Urinary bladder (tissue), 4 donors: ENCODE data around the gene FASN. TPM values are rescaled to one million over a fixed set of nuclear protein-coding genes. Genes with fewer than 3 reads are reported as not detected.
A peak's percentile ranks its signal among the peaks of the same experiment; 100 is the strongest.

Experiments
- DNase-seq: peaks from one replicate; pipeline ENCODE4 v3.0.0-alpha.2; 2015; ENCODE audit errors: extremely low spot score
- H3K27ac ChIP-seq: one replicate; pipeline ENCODE4 v1.5.1; 2013; ENCODE audit warnings: low read depth, mild to moderate bottlenecking, moderate library complexity
- H3K36me3 ChIP-seq: one replicate; pipeline ENCODE4 v1.6.1; 2013; ENCODE audit warnings: mild to moderate bottlenecking, moderate library complexity; ENCODE audit not compliant: insufficient read depth
- H3K4me1 ChIP-seq: one replicate; pipeline ENCODE4 v1.6.1; 2013; ENCODE audit warnings: mild to moderate bottlenecking, moderate library complexity; ENCODE audit not compliant: insufficient read depth
- H3K4me3 ChIP-seq: one replicate; pipeline ENCODE4 v1.5.1; 2013; ENCODE audit warnings: low read depth, low read length
- WGBS: extraction: QIAGEN DNeasy Blood & Tissue Kit; methylation state at CpG from one replicate; pipeline ENCODE4 v1.1.7; 2013; 5-methylcytosine and 5-hydroxymethylcytosine counted together
- polyA plus RNA-seq: library from polyadenylated mRNA; stranded (reverse); fragments of 200-250 nt; gene quantifications from one replicate; pipeline ENCODE4 v1.2.3, GENCODE V29; 2013
- total RNA-seq: library from RNA; depleted of rRNA; stranded (reverse); fragments of >200 nt; gene quantifications from one replicate; pipeline ENCODE4 v1.2.3, GENCODE V29; 2014
- donor health status: healthy with polysubstance abuse.
- donor health status: healthy.

FASN gene
- total and polyA plus RNA-seq, 2 donors = 24.1 to 116 TPM

DNA sequence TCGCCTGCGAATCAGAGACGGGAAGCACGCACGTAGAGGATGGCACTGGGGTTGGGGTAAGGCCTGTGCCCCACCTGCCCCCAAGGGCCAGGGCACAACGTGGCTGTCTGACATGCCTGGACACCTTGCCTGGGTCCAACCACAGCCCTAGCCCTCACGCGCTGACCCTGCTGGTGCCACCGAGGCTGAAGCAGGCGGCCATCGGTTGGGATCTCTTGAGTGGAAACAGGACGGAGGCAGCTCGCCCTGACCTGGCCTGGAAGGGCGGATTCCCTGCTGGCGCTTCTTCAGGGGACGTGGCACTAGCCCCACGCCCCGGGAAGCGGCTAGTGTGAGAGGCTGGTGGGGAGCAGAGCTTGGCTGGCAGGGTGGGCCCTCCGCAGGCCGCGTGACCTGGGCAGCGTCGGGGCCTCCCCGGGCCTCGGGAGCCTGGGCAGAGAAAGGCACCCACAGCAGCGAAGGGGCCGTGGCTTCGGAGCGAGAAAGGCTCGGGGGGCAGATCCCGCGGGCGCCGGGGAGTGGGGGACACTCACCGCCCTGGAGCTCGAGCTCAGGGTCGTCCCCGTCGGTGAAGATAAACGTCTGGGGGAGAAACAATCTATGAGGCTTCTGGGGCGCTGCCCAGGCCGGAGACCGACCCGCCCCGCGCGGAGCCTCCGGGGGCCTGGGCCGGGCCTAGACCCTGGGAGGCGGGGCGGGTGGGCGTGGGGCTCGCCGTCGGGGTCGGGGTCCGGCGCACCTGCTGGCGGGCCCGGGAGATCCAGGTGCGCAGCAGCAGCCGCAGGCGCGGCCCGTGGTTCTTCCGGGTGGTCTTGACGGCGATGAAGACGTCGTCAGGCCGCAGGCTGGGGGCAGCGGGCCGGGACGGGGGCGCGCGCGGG lies 47.0 kb downstream of the FASN start:
- Histone ChIP-seq H3K4me1 (peaks cover 2% of the 10 kb centered on the region), H3K36me3 (peaks cover 2% of the 10 kb centered on the region), H3K4me3 (peak overlapping the region; percentile 96), H3K27ac (no peak overlapping the region)
- 12% methylated on average over 79 of the region's 79 CpGs for WGBS
- DNase-seq = no peak

- H3K4me1 ChIP-seq = peaks cover 2% of the 10 kb centered on the region
- no peak overlapping the region for H3K27ac ChIP-seq
- peaks cover 2% of the 10 kb centered on the region for H3K36me3 ChIP-seq
These were observed 47.8 kb downstream of the FASN start for GRCh38 chr17:82050152-82050760.

GRCh38 chr17:82049521-82049971 lies 48.5 kb downstream of the FASN start:
- WGBS = 93% methylated on average over 16 of the region's 16 CpGs
- Histone ChIP-seq H3K4me3 (no peak overlapping the region), H3K27ac (no peak overlapping the region), H3K4me1 (peaks cover 2% of the 10 kb centered on the region), H3K36me3 (peaks cover 2% of the 10 kb centered on the region)
- DNase-seq = no peak

More at GRCh38 chr17:82050152-82050760, 47.8 kb downstream of the FASN start:
- peak overlapping the region; percentile 96 for H3K4me3 ChIP-seq
- 87% methylated on average over 28 of the region's 28 CpGs for WGBS
- no peak for DNase-seq

- Histone ChIP-seq H3K36me3 (peaks cover 2% of the 10 kb centered on the region), H3K4me3 (no peak overlapping the region), H3K4me1 (peaks cover 2% of the 10 kb centered on the region), H3K27ac (no peak overlapping the region)
- 84% methylated on average over 8 of the region's 8 CpGs for WGBS
- DNase-seq = no peak
These were observed 48.9 kb downstream of the FASN start for GRCh38 chr17:82049106-82049505.

GRCh38 chr17:82048571-82048971 lies 49.5 kb downstream of the FASN start:
- no peak overlapping the region for H3K4me3 ChIP-seq
- 87% methylated on average over 20 of the region's 20 CpGs for WGBS
- peaks cover 2% of the 10 kb centered on the region for H3K4me1 ChIP-seq
- H3K36me3 ChIP-seq = peaks cover 2% of the 10 kb centered on the region
- H3K27ac ChIP-seq = no peak overlapping the region
- no peak for DNase-seq

DNA sequence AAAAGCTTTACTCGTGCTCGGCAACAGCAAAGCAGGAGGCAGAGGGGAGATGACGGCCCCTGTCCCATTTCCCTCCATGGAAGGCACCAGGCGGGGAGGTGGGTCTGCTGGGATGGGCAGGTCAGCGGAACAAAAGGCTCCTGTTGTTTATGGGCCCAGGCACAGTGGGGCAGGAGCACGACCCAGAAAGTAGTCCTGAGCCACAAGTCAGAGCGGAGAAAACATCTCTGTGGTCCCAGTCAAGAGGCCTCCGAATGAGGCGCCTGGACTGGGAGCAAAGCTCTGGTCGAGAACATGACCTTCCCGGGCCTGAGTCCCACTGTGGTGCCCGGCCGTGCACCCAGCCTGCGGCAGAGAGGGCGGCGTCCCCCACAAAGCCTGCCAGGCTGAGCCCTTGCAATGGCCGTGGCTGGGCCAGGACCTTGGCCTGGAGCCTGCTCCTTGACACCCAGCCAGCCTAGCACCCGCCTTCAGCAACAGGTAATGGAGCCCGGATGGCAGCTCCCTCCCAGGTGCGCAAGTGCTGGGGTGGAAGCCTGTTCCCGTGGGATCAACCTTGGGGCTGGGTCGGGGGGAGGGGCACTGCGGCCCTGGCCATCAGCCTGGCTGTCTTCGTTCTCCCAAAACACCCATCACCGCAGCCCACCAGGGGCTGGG lies 50.0 kb downstream of the FASN start:
- Histone ChIP-seq H3K4me3 (no peak overlapping the region), H3K27ac (no peak overlapping the region), H3K36me3 (peaks cover 2% of the 10 kb centered on the region), H3K4me1 (peaks cover 2% of the 10 kb centered on the region)
- no peak for DNase-seq
- 90% methylated on average over 25 of the region's 25 CpGs for WGBS

- H3K27ac ChIP-seq = no peak overlapping the region
- H3K36me3 ChIP-seq = peaks cover 2% of the 10 kb centered on the region
- DNase-seq = no peak
- no peak overlapping the region for H3K4me3 ChIP-seq
- peaks cover 1% of the 10 kb centered on the region for H3K4me1 ChIP-seq
- WGBS = 87% methylated on average over 24 of the region's 24 CpGs
These were observed 50.7 kb downstream of the FASN start for GRCh38 chr17:82047379-82047778.

DNA sequence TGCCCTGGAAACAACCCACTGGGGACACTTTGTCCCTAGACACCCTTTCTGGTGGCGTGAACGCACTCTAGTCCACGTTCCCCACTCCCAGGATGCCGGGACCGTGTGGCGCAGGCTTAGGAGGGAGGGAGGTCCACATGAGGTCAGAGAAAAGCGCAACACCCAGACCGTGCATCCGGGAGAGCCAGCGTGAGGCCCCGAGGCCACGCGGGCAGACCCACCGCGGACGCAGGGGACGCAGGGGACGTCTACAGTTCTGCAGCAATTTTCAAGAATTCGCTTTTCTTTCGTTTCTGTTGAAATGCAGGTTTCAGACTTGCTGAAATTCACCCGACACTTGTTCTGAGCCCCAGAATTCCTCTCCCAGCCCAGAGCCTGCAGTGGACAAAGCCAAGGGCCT lies 51.1 kb downstream of the FASN start:
- 90% methylated on average over 21 of the region's 21 CpGs for WGBS
- no peaks in the 10 kb centered on the region for H3K4me1 ChIP-seq

DNA sequence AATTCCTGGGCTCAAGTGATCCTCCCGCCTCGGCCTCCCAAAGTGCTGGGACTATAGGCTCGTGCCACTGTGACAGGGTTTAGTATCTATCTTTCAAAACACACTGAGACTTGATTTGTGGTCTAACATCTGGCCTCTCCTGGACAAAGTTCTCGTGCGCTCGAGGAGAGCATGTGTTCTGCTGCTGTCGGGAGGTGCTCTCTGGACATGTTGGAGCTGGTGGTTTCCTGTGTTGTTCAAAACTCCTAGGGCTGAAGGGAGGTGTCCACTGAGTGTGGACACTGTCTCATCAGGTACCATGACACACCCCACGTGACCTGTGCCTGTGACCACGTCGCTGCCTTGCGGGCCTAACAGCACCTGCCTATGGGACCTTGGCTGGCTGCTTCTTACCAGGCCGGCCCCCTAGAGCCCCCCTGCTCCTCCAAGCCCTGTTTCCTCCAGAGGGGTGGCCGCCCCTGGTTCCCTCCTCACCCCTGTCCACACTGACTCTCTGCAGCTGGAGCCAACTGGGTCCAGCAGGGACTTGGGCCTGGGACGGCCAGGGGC lies 52.0 kb downstream of the FASN start:
- H3K4me1 ChIP-seq = no peaks in the 10 kb centered on the region
- WGBS = 69% methylated on average over 14 of the region's 14 CpGs
- H3K27ac ChIP-seq = no peak overlapping the region
- no peak for DNase-seq
- no peak overlapping the region for H3K4me3 ChIP-seq
- peaks cover 2% of the 10 kb centered on the region for H3K36me3 ChIP-seq

More for the DNA sequence above, 51.1 kb downstream of the FASN start:
- Histone ChIP-seq H3K4me3 (no peak overlapping the region), H3K27ac (no peak overlapping the region), H3K36me3 (peaks cover 2% of the 10 kb centered on the region)
- DNase-seq = no peak

DNA sequence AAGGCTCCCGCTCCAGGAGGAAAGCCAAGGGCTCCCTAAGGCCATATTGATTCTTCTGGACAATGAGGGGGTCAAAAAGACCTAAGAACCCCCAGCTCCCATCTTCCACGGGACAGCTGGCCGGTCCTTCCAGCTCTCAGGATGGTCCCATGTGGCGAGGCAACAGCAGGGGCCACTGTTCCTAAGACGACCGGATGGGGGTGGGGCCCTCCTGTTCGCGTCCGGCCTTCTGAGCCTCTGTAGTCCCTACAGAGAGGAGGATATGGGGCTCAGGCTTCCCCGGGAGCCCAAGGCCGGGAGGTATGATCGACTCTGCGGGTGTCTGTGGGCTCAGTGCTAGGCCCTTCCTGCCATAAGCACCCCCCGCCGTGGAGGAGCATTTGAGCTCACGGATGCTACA lies 54.5 kb downstream of the FASN start:
- DNase-seq = no peak
- WGBS = 59% methylated on average over 16 of the region's 16 CpGs
- H3K4me3 ChIP-seq = no peak overlapping the region
- no peak overlapping the region for H3K27ac ChIP-seq
- no peaks in the 10 kb centered on the region for H3K36me3 ChIP-seq
- no peaks in the 10 kb centered on the region for H3K4me1 ChIP-seq

- no peak overlapping the region for H3K27ac ChIP-seq
- no peak for DNase-seq
- WGBS = 90% methylated on average over 9 of the region's 9 CpGs
These were observed 55.4 kb downstream of the FASN start for GRCh38 chr17:82042649-82043048.

GRCh38 chr17:82041144-82041814 lies 56.8 kb downstream of the FASN start:
- Histone ChIP-seq H3K4me3 (no peak overlapping the region), H3K4me1 (no peaks in the 10 kb centered on the region), H3K27ac (no peak overlapping the region), H3K36me3 (no peaks in the 10 kb centered on the region)
- no peak for DNase-seq
- 80% methylated on average over 17 of the region's 17 CpGs for WGBS

More at GRCh38 chr17:82042649-82043048, 55.4 kb downstream of the FASN start:
- H3K4me1 ChIP-seq = no peaks in the 10 kb centered on the region
- H3K4me3 ChIP-seq = no peak overlapping the region
- H3K36me3 ChIP-seq = no peaks in the 10 kb centered on the region

- Histone ChIP-seq H3K36me3 (no peaks in the 10 kb centered on the region), H3K4me3 (no peak overlapping the region), H3K4me1 (no peaks in the 10 kb centered on the region), H3K27ac (no peak overlapping the region)
- 90% methylated on average over 8 of the region's 8 CpGs for WGBS
- no peak for DNase-seq
These were observed 58.2 kb downstream of the FASN start for GRCh38 chr17:82039695-82040299.
